Measurements from ENCODE around the gene SFT2D3. TPM values are rescaled to one million over a fixed set of nuclear protein-coding genes. Genes with fewer than 3 reads are reported as not detected.
A peak's percentile ranks its signal among the peaks of the same experiment; 100 is the strongest.

SFT2D3 gene
- 2.6 and 5.8 TPM in 2 replicates for total RNA-seq

DNA sequence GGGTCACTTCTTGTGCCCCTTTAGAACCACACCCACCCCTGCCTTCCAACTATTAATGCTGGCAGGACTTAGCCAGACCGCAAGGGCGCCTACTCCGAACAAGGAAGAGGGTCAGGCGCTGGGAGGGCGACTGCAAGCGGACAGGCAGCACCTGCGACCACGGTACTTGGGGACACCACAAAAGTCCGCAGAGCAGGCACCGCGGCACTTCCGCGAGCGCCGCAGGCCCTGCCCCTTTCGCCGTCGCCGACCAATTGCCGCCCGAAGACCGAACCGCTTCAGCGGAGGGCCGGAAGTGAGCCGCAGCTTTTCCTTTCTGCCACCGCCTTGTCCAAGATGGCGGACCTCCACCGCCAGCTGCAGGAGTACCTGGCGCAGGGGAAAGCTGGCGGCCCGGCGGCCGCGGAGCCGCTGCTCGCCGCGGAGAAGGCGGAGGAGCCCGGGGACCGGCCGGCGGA is at the start of gene SFT2D3:
SFT2D3 (plus strand) TSS at position 305 of the 458 bp plus-strand sequence; CDS start at position 337, 32 bp downstream.
- DNase-seq (ENCODE audit: low read depth in 2 of 2), result peak; percentile 93 to 96

DNA sequence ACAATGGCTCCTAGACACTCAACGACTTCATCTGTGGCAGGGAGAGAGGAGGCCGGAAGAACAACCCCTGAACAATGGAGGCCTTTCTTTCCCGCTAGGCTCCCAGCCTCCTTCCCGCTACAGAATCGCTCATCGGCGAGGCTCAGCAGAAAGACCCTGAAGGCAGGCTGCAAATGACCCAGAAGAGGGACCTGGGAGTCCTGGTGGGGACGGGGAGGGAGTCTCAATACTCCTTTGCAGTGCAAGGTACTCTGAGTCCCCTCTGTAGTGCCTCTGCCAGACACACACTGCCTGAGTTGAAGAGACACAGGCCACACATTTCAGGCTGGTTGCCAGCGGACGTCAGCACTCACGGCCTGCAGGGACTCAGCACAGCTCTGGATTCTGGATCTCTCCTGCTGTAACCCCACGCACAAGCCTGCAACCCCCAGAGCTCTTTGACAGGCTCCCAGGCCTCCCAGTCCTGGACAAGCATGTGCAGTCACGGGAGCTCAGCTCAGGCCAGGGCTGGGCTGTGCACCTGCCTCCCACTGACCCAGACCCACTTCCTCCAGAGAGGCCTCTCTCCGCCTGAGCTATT is 49.2 kb upstream of the SFT2D3 start:
- DNase-seq (ENCODE audit: low read depth in 2 of 2), result peak in 1 of 2 donors; percentile 48

- no peak for DNase-seq (ENCODE audit: low read depth in 2 of 2)
Measured at GRCh38 chr2:127652786-127653357, 48.4 kb upstream of the SFT2D3 start.

GRCh38 chr2:127653421-127654083 is 47.7 kb upstream of the SFT2D3 start:
- no peak for DNase-seq (ENCODE audit: low read depth in 2 of 2)

- DNase-seq (ENCODE audit: low read depth in 2 of 2), result no peak
Measured at GRCh38 chr2:127654084-127654837, 47.0 kb upstream of the SFT2D3 start.

- no peak for DNase-seq (ENCODE audit: low read depth in 2 of 2)
Measured at GRCh38 chr2:127654838-127655175, 46.5 kb upstream of the SFT2D3 start.

GRCh38 chr2:127655209-127656073 is 45.9 kb upstream of the SFT2D3 start:
- no peak for DNase-seq (ENCODE audit: low read depth in 2 of 2)

DNA sequence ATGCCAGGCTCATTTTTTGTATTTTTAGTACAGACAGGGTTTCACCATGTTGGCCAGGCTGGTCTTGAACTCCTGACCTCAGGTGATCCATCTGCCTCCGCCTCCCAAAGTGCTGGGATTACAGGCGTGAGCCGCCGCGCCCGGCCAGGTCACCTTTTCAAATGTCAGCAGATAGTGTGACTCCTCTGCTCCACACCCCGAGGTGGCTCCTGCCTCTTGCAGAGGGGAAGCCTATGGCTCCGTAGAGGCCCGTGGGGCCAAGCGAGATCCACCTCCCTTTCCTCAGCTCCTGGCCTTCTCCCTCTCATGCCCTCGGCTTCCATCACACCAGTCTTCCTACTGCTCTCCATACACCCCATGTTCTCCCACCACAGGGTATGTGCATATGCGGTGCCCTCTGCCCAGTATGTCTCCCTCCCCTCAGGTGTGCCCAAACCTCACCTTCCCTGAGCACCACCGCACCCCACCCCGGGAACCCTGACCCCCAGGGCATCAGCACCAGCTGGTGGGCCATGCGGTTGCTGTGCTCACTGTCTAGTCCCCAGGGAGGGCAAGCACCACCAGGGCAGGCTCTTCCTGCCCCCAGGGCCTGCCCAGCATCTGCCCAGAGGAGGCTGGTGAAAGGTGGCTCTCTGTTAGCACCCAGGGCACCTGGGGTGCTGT is 44.6 kb upstream of the SFT2D3 start:
- no peak for DNase-seq (ENCODE audit: low read depth in 2 of 2)

DNA sequence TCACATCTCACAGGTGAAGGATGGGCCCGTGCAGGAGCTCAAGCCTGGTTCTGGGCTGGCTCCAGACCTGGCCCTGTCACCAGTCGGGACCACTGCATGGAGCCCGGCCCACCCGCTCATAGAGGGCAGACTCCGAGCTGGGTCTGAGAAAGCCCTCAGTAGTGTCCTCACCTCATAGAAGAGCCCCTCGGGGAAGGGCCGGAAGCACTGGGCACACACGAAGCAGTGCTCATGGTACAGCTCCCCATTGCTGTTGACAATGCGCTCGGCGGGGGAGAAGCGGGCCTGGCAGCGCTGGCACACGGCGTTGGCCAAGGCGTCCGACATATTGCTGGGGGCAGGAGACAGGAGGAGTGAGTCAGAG is 44.1 kb upstream of the SFT2D3 start:
- DNase-seq (ENCODE audit: low read depth in 2 of 2), result no peak

GRCh38 chr2:127658146-127658545 is 43.2 kb upstream of the SFT2D3 start:
- DNase-seq (ENCODE audit: low read depth in 2 of 2), result no peak

DNA sequence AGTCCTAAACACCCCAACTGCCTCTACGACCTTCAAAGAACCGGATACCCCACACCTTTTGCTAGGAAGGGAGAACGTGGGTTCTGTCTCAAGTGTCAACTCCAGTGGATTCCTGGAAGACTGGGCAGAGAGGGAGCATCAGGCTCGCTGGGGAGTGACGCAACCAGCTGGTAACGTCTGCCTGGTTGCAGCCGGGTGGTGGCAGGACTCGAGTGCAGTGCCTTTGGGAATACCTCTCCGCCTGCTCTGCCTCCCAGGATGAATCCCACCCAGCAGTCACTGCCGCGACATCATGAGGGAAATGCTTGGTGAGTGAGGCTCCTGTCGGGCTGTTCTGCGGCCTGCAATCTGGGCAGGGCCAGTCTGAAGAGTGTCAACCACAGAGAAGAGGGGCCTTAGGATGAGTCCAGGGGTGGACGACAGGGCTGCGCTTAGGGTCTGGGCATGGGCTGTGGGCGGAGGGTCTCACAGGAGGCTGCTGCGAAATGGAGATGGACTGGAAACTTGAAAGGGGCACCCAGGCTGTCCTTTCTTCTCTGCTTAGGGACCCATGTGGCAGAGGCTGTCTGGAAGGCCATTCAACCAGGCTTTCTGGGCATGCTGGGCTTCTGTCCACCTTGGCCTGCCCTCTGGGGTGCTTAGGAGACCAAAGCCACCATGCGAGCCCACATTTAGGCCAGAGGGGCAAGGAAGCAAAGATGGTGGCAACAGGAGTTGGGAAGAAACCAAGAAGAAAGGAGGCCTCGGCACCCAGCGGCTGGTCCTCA is 42.5 kb upstream of the SFT2D3 start:
- DNase-seq (ENCODE audit: low read depth in 2 of 2), result no peak

GRCh38 chr2:127659408-127660290 is 41.6 kb upstream of the SFT2D3 start:
- peak in 1 of 2 donors; percentile 84 for DNase-seq (ENCODE audit: low read depth in 2 of 2)

- DNase-seq (ENCODE audit: low read depth in 2 of 2), result no peak
Measured at GRCh38 chr2:127660291-127660578, 41.1 kb upstream of the SFT2D3 start.

DNA sequence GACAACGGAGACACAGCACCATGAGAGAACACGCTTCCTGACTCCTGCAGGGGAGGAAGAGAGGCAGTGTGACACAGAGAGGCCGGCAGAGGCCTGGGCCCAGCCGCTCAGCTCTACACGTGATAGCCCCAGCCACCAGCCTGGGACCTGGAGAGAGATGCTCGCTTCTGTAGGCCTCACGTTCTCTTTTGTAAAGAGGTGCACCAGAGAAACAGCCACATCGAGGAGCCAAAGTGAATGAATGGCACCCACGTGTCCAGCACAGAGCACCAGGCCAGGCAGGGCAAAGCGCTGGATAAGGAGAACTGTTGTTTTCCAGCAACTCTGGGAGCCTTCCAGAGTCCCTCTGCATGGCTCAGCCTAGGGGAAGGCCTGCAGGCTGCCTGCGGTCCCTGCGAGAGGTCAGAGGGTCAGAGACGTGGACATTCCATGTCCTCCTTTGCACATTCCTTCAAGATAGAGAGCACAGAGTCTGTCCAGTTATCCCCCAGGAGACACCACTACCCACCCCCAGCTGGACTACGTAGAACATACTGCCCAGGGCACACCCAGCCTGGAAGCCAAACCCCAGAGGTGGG is 40.1 kb upstream of the SFT2D3 start:
- DNase-seq (ENCODE audit: low read depth in 2 of 2), result peak in 1 of 2 donors; percentile 54

- peak in 1 of 2 donors; percentile 50 for DNase-seq (ENCODE audit: low read depth in 2 of 2)
Measured at GRCh38 chr2:127661949-127662510, 39.3 kb upstream of the SFT2D3 start.

DNA sequence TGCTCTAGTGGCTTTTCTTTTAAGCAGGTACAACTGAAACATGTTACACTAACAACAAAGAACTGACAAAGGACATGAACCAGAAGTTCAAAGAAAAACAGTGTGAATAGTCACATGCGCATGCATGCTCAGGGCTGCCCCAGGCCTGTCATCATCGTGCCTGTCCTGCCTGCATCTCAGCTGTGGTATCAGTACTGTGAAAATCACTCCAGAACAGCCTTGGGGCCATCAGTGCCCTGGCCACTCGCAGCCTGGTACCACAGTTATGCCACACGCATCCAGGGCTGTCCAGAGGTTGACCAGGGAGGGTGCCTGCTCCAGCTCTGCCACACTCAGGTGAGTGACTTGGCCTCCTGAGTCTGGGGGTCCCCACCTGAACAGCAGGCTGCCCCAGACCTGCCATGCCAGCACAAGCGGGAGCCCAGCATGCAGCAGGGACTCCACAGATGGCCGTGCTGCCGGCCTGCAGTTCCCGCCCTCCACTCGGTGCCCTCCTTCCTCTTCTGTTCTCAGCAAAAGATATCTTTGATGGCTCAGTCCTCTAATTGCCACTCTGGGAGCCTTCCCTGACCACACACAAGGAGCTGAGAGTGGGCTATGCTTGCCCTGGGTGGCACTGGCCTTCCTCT is 38.2 kb upstream of the SFT2D3 start:
- peak in 1 of 2 donors; percentile 69 for DNase-seq (ENCODE audit: low read depth in 2 of 2)

DNA sequence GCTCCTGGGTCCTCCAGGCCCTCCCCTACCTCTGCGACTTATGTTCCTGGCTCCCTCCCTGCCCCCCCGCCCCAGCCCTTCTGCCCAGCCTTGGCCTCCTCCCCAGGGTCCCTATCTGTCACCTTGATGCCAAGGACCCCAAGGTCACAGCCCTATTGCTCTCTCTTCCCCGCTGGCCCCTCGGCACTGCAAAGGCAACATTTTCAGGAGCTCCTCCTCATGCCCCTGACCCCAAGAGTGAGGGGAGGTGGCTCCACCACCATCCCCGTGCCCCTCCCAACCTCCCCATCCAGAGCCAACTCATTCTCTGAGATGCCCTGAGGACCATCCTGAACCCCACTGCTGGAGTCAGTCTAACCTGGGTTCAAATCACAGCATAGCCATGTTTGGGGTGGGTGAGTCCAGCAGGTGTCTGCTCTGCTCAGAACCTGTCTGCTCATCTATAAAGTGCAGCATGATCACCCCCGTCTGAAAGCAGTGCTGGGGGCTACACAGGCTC is 37.7 kb upstream of the SFT2D3 start:
- no peak for DNase-seq (ENCODE audit: low read depth in 2 of 2)

Measured in lung microvascular endothelial cell (primary cell).